ENCODE data around the gene ISG20L2.
A peak's percentile ranks its signal among the peaks of the same experiment; 100 is the strongest.

Gene ISG20L2

GRCh38 chr1:156705918-156706656 is 22.5 kb downstream of the ISG20L2 start:
- DNase-seq = no peak

- DNase-seq = no peak
Observed at GRCh38 chr1:156705321-156705917, 23.1 kb downstream of the ISG20L2 start, which contains the start of gene CRABP2. TSS of gene CRABP2 (minus strand) at chr1:156705583. CDS start at chr1:156705446, 137 bp downstream.

GRCh38 chr1:156704930-156705320 is 23.6 kb downstream of the ISG20L2 start:
- DNase-seq = peak in 1 of 2 experiments; percentile 25

- DNase-seq = no peak
Observed at GRCh38 chr1:156704166-156704711, 24.3 kb downstream of the ISG20L2 start.

- DNase-seq = peak in 1 of 2 experiments; percentile 17
Observed at GRCh38 chr1:156703741-156704140, 24.8 kb downstream of the ISG20L2 start.

GRCh38 chr1:156703336-156703735 is 25.2 kb downstream of the ISG20L2 start:
- no peak for DNase-seq

GRCh38 chr1:156700736-156701531 is 27.6 kb downstream of the ISG20L2 start:
- DNase-seq = no peak

- DNase-seq = no peak
Observed at GRCh38 chr1:156698995-156699394, 29.6 kb downstream of the ISG20L2 start.

GRCh38 chr1:156697481-156697880 is 31.1 kb downstream of the ISG20L2 start:
- no peak for DNase-seq

- no peak for DNase-seq
Observed at GRCh38 chr1:156696755-156697154, 31.8 kb downstream of the ISG20L2 start.

GRCh38 chr1:156694690-156694962 is 33.9 kb downstream of the ISG20L2 start:
- no peak for DNase-seq

GRCh38 chr1:156693848-156694689 is 34.5 kb downstream of the ISG20L2 start:
- DNase-seq = no peak

- no peak for DNase-seq
Observed at GRCh38 chr1:156692925-156693847, 35.4 kb downstream of the ISG20L2 start.

- DNase-seq = no peak
Observed at GRCh38 chr1:156692441-156692924, 36.1 kb downstream of the ISG20L2 start.

- no peak for DNase-seq
Observed at GRCh38 chr1:156691665-156692440, 36.7 kb downstream of the ISG20L2 start.

- no peak for DNase-seq
Observed at GRCh38 chr1:156691191-156691590, 37.4 kb downstream of the ISG20L2 start.

- no peak for DNase-seq
Observed at GRCh38 chr1:156690675-156691036, 37.9 kb downstream of the ISG20L2 start.

- no peak for DNase-seq
Observed at GRCh38 chr1:156689953-156690674, 38.5 kb downstream of the ISG20L2 start.

GRCh38 chr1:156689035-156689952 is 39.3 kb downstream of the ISG20L2 start:
- peak; percentile 63 to 91 for DNase-seq
